Ovary (tissue), 9 donors: Measurements from ENCODE around the gene KMT2A. TPM values are rescaled to one million over a fixed set of nuclear protein-coding genes. Genes with fewer than 3 reads are reported as not detected.

Experiments
- DNase-seq, 5 donors: peaks; one replicate each; pipeline ENCODE4 v3.0.0-alpha.2; 2019 to 2020
- H3K27ac ChIP-seq, 2 donors: fragments of 200-600 bp; one replicate each; pipeline versions ENCODE4 v1.5.1 to v1.8.0; 2019 to 2022
- H3K27me3 ChIP-seq: fragments of 200-600 bp; one replicate; pipeline ENCODE4 v1.8.0; 2022
- H3K36me3 ChIP-seq: fragments of 200-600 bp; sonication (generic); one replicate; pipeline ENCODE4 v1.5.1; 2019
- H3K4me1 ChIP-seq: one replicate; pipeline ENCODE4 v1.8.1; 2013; ENCODE audit warnings: mild to moderate bottlenecking, moderate library complexity; ENCODE audit not compliant: insufficient read depth
- H3K4me3 ChIP-seq: fragments of 200-600 bp; sonication (generic); one replicate; pipeline ENCODE4 v1.5.1; 2017
- H3K9me3 ChIP-seq, 2 donors: fragments of 200-600 bp in 1 of 2; sonication (generic) in 1 of 2; one replicate each; pipeline versions ENCODE4 v1.5.1 to v1.8.1; 2013 to 2019; ENCODE audit warnings: mild to moderate bottlenecking in 1 of 2, moderate library complexity in 1 of 2
- CTCF ChIP-seq, 3 donors: fragments of 450-650 bp in 2 of 3; fragments of 200-600 bp in 1 of 3; IDR thresholded peaks; one replicate each; pipeline versions ENCODE4 v1.5.1 to v1.8.0; 2016 to 2022; ENCODE audit warnings: antibody characterized with exemption in 3 of 3, mild to moderate bottlenecking in 1 of 3
- EP300 ChIP-seq: sonication (generic); formaldehyde crosslinking; IDR thresholded peaks from one replicate; pipeline ENCODE4 v1.6.1; 2017; ENCODE audit warnings: antibody characterized with exemption
- POLR2A ChIP-seq: fragments of 450-650 bp; IDR thresholded peaks from one replicate; pipeline ENCODE4 v1.6.1; 2017; ENCODE audit warnings: antibody characterized with exemption, mild to moderate bottlenecking, moderate library complexity
- whole genome bisulfite sequencing, 3 donors: extraction: QIAGEN DNeasy Blood & Tissue Kit in 1 of 3; methylation state at CpG; one replicate each; pipeline versions ENCODE4 v1.1.5 to v1.1.7; 2013 to 2017; 5-methylcytosine and 5-hydroxymethylcytosine counted together
- intact Hi-C, 4 donors: fragments of 100-400 bp; cut with DNase I; formaldehyde crosslinking; loops; one replicate each; pipeline versions ENCODE4 v1.11.0 to v1.15.1; 2022 to 2023
- polyA plus RNA-seq, 2 donors: library from polyadenylated mRNA; stranded (reverse); fragments of 200-250 nt in 1 of 2; fragments of 350-450 nt in 1 of 2; fragmentation: Illumina TruSeq in 1 of 2; extraction: RNeasy Lipid Tissue Mini Kit (QIAGEN cat#74804) in 1 of 2; gene quantifications; one replicate each; pipeline ENCODE4 v1.2.3, GENCODE V29; 2013 to 2014
- total RNA-seq, 7 donors: library from RNA; depleted of rRNA in 2 of 7; stranded (reverse); fragments of >200 nt in 2 of 7; fragmentation: NEBNext Ultra II Directional in 3 of 7; extraction: Animal tissue kit (Norgen Biotek cat#: 25700) in 3 of 7; gene quantifications; one replicate each; pipeline versions ENCODE4 v1.1.0 to v1.2.4, GENCODE V29; 2016 to 2023
- donor health status: DM: no; HTN: no; CAD: no; lungs with moderate emphysema.
- donor health status: DM: no; HTN: no; CAD: no.
- donor health status: Bipolar disorder and iron deficiency.
- donor health status: DM: yes; HTN: yes; CAD: no.
- donor health status: DM: no; HTN: no; CAD: no.
- donor health status: DM: yes; HTN: yes; CAD: no.

Gene KMT2A
- total and polyA plus RNA-seq, 9 donors, result 25.8 to 107 (median 74.7) TPM

- Histone ChIP-seq H3K27ac (peak within 1 kb of the TSS; percentile 94), H3K36me3 (no peaks in the 10 kb centered on the region), H3K4me3 (peak within 1 kb of the TSS; percentile 99), H3K9me3 (no peaks in the 10 kb centered on the region), H3K27me3 (no peaks in the 10 kb centered on the region), H3K4me1 (peaks cover 5% of the 10 kb centered on the region)
- intact Hi-C loops, result no loop called here
- DNase-seq, result peak; percentile 80 to 86 (median 84)
- peak; percentile 71 for TF ChIP-seq POLR2A
- no peak for TF ChIP-seq EP300
- TF ChIP-seq CTCF (IDR thresholded peaks at IDR 0.05), result no peak
- WGBS, 3 donors, result 0 to 1% (median 1%) methylated on average over 53 to 55 of the region's 55 CpGs
Measured at GRCh38 chr11:118572061-118572980, 136.0 kb downstream of the KMT2A start, which contains the start of gene ARCN1. TSS of gene ARCN1 (plus strand) at chr11:118572409. CDS start at chr11:118572548, 139 bp downstream.

GRCh38 chr11:118572981-118573550 lies 136.8 kb downstream of the KMT2A start:
- no peak for TF ChIP-seq POLR2A
- TF ChIP-seq EP300, result no peak
- TF ChIP-seq CTCF (IDR thresholded peaks at IDR 0.05), result no peak
- Histone ChIP-seq H3K4me1 (peaks cover 8% of the 10 kb centered on the region), H3K36me3 (no peaks in the 10 kb centered on the region), H3K27ac (peak overlapping the region; percentile 94), H3K27me3 (no peaks in the 10 kb centered on the region), H3K4me3 (peak overlapping the region; percentile 99), H3K9me3 (no peaks in the 10 kb centered on the region)
- 1 to 3% (median 1%) methylated on average over 10 of the region's 10 CpGs for WGBS, 3 donors
- intact Hi-C loops, result no loop called here
- DNase-seq, result no peak

DNA sequence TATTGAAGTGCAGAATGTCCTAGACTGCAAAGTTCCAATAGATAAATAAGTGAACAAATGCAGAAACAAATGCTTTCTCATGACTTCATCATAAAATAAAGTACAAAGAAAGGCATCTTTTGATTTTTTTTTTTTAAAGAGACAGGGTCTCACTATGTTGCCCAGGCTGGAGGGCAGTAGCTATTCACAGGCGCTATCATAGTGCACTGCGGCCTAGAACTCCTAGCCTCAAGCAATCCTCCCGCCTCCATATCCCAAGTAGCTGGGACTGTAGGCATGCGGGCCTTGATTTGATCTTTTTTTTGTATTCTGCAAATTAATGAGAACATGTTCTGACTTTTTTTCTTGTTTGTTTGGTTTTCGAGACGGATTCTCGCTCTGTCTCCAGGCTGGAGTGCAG lies 138.3 kb downstream of the KMT2A start:
- Histone ChIP-seq H3K36me3 (no peaks in the 10 kb centered on the region), H3K4me3 (no peak overlapping the region), H3K4me1 (peaks cover 9% of the 10 kb centered on the region), H3K27me3 (no peaks in the 10 kb centered on the region), H3K27ac (no peak overlapping the region), H3K9me3 (no peaks in the 10 kb centered on the region)
- intact Hi-C loops, result loop anchor here in 1 of 4 donors (5.0 kb wide), 1 partner anchor 38 kb away; no protein-coding TSS in a partner anchor
- 50 to 64% (median 56%) methylated on average over 7 of the region's 7 CpGs for WGBS, 3 donors
- TF ChIP-seq POLR2A, result no peak
- no peak for TF ChIP-seq EP300
- TF ChIP-seq CTCF (IDR thresholded peaks at IDR 0.05), result no peak
- no peak for DNase-seq

Other genes with a start within 250 kb of the KMT2A start
- gene JAML, start 211.5 kb upstream of the KMT2A start, total RNA-seq, result 1 to 10 TPM in 6 of 7 donors, under 1 TPM in 1; 0.79 to 5.1 (median 1.8) TPM
- gene JAML, start 211.5 kb upstream of the KMT2A start, polyA plus RNA-seq, result 10 to 100 TPM in 1 of 2 donors, 1 to 10 TPM in 1; 2.0 to 18.0 TPM
- 1 to 10 TPM in 4 of 7 donors, under 1 TPM in 3; 0.25 to 7.0 (median 1.0) TPM for gene MPZL3, start 184.1 kb upstream of the KMT2A start, total RNA-seq
- 1 to 10 TPM in 1 of 2 donors, under 1 TPM in 1; 0.52 to 1.2 TPM for gene MPZL3, start 184.1 kb upstream of the KMT2A start, polyA plus RNA-seq
- gene MPZL2, start 172.2 kb upstream of the KMT2A start, total RNA-seq, result 10 to 100 TPM in 4 of 7 donors, 1 to 10 TPM in 3; 4.4 to 42.5 (median 13.2) TPM
- 1 to 10 TPM; 5.7 to 9.6 TPM for gene MPZL2, start 172.2 kb upstream of the KMT2A start, polyA plus RNA-seq
- 1 to 10 TPM in 2 of 7 donors, under 1 TPM in 4, not detected in 1; 0.36 to 2.5 (median 0.59) TPM for gene CD3E, start 131.8 kb upstream of the KMT2A start, total RNA-seq
- gene CD3E, start 131.8 kb upstream of the KMT2A start, polyA plus RNA-seq, result 10 to 100 TPM in 1 of 2 donors, under 1 TPM in 1; 0.94 to 11.0 TPM
- 1 to 10 TPM in 4 of 7 donors, under 1 TPM in 2, not detected in 1; 0.47 to 7.7 (median 1.4) TPM for gene CD3D, start 93.8 kb upstream of the KMT2A start, total RNA-seq
- gene CD3D, start 93.8 kb upstream of the KMT2A start, polyA plus RNA-seq, result 10 to 100 TPM in 1 of 2 donors, under 1 TPM in 1; 0.85 to 11.6 TPM
- gene CD3G, start 92.1 kb upstream of the KMT2A start, total RNA-seq, result under 1 TPM in 6 of 7 donors, not detected in 1; 0.15 to 0.89 (median 0.40) TPM
- 1 to 10 TPM in 1 of 2 donors, under 1 TPM in 1; 0.17 to 1.4 TPM for gene CD3G, start 92.1 kb upstream of the KMT2A start, polyA plus RNA-seq
- gene UBE4A, start 76.9 kb upstream of the KMT2A start, total RNA-seq, result 10 to 100 TPM; 23.7 to 34.7 (median 29.4) TPM
- 10 to 100 TPM; 12.2 to 28.8 TPM for gene UBE4A, start 76.9 kb upstream of the KMT2A start, polyA plus RNA-seq
- gene ATP5MG, start 34.9 kb upstream of the KMT2A start, total RNA-seq, result 100 to 1,000 TPM in 5 of 7 donors, 10 to 100 TPM in 2; 70.5 to 201 (median 155) TPM
- gene ATP5MG, start 34.9 kb upstream of the KMT2A start, polyA plus RNA-seq, result 100 to 1,000 TPM; 162 to 450 TPM
- gene TTC36, start 91.0 kb downstream of the KMT2A start, total RNA-seq, result under 1 TPM in 4 of 7 donors, not detected in 3; 0.23 to 0.38 (median 0.37) TPM
- under 1 TPM in 1 of 2 donors, not detected in 1; 0.18 TPM for gene TTC36, start 91.0 kb downstream of the KMT2A start, polyA plus RNA-seq
- 10 to 100 TPM; 22.1 to 45.1 (median 32.7) TPM for gene TMEM25, start 94.7 kb downstream of the KMT2A start, total RNA-seq
- 10 to 100 TPM; 24.2 to 27.1 TPM for gene TMEM25, start 94.7 kb downstream of the KMT2A start, polyA plus RNA-seq
- 10 to 100 TPM; 22.2 to 42.6 (median 27.9) TPM for gene IFT46, start 129.4 kb downstream of the KMT2A start, total RNA-seq
- gene IFT46, start 129.4 kb downstream of the KMT2A start, polyA plus RNA-seq, result 10 to 100 TPM; 22.8 to 53.1 TPM
- 100 to 1,000 TPM in 5 of 7 donors, 10 to 100 TPM in 2; 60.2 to 151 (median 125) TPM for gene ARCN1, start 135.9 kb downstream of the KMT2A start, total RNA-seq
- 100 to 1,000 TPM in 1 of 2 donors, 10 to 100 TPM in 1; 67.3 to 154 TPM for gene ARCN1, start 135.9 kb downstream of the KMT2A start, polyA plus RNA-seq
- gene PHLDB1, start 171.1 kb downstream of the KMT2A start, total RNA-seq, result 100 to 1,000 TPM in 5 of 7 donors, 10 to 100 TPM in 2; 69.4 to 265 (median 139) TPM
- 10 to 100 TPM; 46.2 to 73.7 TPM for gene PHLDB1, start 171.1 kb downstream of the KMT2A start, polyA plus RNA-seq
- under 1 TPM in 1 of 7 donors, not detected in 6; 0.10 TPM for gene TREH, start 243.2 kb downstream of the KMT2A start, total RNA-seq
- gene TREH, start 243.2 kb downstream of the KMT2A start, polyA plus RNA-seq, result under 1 TPM in 1 of 2 donors, not detected in 1; 0.48 TPM